Measurements from ENCODE around the gene PIP4K2C.

PIP4K2C gene

GRCh38 chr12:57616383-57617101, 25.6 kb downstream of the PIP4K2C start:
- no peak for TF ChIP-seq GATA2 (IDR thresholded peaks at IDR 0.05; ENCODE audit: low read depth, low read length)
- TF ChIP-seq GATA3 (IDR thresholded peaks at IDR 0.05; ENCODE audit: low read depth, low read length), result no peak

DNA sequence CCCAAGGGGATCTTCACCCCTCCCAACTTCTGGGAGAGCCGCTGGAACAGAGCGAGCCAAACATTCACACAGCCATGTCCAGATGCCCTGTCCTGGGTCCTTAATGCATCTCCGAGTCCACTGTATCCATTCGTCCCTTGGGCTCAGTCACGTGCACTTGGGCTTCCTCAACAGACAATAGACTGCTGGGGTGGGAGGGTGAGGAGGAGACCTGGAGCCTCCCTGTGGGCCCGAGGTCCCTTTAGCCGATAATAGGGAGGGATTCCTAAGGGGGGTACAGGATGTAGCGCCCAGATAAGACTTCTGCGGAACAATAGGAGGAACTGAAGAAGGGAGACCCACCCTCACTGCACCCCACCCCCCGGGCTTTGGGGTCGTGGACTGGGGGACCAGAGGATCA, 26.9 kb downstream of the PIP4K2C start:
- TF ChIP-seq GATA2 (IDR thresholded peaks at IDR 0.05; ENCODE audit: low read depth, low read length) (no peak), GATA3 (IDR thresholded peaks at IDR 0.05; ENCODE audit: low read depth, low read length) (no peak)

DNA sequence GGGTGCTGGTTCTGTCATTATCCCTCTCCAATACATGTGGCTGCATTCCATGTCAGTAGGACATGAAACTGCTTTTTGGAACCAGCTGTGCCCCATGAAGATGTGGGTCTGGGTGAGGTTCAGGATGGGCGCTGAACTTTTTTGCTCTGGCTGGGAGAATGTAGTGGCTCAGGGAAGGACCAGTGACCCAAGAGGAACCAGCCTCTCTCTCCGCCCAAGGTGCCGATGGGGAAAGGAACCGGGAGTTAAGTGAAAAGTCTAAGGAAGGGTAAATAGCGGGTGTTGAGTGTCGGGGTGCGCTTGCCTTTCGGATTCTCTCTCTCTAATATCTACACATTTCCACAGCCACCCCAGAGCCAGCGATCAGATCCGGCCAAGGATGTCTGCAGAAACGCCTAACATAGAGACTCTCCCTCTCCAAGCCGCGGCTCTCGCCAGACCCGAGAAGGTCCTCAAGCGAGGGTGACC, 28.0 kb downstream of the PIP4K2C start:
- no peak for TF ChIP-seq GATA2 (IDR thresholded peaks at IDR 0.05; ENCODE audit: low read depth, low read length)
- no peak for TF ChIP-seq GATA3 (IDR thresholded peaks at IDR 0.05; ENCODE audit: low read depth, low read length)

DNA sequence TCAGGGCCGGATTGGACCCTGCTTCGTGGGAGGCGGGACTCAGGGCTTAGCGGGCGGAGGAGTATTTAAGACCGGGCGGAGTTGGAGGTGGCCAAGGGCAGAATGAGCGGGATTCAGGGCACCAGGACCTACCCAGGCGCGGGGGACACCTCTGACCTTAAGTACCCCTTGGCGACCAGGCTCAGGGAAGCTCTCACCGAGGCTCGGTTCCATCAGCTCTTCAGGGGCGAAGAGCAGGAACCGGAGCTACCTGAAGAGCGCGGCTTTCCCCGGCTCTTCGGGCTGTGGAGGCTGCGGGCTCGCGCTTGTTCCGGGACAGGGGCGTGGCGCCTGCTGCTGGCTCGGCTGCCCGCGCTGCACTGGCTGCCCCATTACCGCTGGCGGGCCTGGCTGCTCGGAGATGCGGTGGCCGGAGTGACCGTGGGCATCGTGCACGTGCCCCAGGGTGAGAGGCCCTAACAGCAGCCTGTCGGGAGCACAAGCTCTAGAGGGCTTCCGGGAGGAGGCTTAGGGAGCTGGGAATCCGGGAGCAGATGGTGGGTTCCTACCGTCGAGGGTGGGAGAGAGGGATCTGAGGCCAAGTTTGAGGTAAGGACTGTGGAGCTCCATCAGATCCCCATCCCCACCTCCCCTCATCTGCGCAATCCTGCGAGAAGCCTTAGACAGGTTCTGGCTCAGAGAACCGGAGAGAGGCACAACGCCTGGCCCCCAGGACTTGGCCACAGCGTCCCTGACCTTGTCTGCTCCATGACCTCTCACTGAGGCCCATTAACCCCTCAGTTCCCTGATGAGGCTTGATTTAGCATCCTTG, 28.6 kb downstream of the PIP4K2C start:
- TF ChIP-seq GATA2 (IDR thresholded peaks at IDR 0.05; ENCODE audit: low read depth, low read length) (no peak), GATA3 (IDR thresholded peaks at IDR 0.05; ENCODE audit: low read depth, low read length) (no peak)

DNA sequence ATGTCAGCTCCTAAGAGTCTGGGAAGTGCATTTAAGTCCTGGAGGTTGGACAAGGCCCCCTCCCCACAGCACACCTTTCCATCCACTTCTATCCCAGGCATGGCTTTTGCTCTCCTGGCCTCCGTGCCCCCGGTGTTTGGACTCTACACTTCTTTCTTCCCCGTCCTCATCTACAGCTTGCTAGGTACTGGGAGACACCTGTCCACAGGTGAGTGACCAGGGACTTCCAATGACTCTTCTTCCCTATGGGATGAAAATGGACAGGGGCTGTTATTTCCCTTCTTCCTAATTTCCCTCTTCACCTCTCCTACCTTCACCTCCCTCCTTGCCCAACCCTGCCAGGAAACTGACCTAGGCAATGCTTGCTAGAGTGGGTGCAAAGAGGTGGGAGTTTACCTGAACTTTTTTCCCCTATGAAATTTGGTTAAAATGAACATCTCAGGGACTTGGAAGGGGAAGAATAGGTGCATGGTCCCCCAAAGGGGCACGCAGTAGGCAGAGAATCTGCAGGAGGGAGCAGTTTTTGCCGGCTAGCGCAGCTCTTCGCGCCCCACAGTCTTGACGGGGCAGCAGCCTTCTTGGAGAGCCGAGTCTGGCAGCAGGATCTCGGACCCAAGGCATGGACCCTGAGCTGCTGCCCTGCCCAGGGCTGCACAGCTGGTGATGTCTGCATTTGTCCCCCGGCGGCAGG, 29.4 kb downstream of the PIP4K2C start:
- no peak for TF ChIP-seq GATA2 (IDR thresholded peaks at IDR 0.05; ENCODE audit: low read depth, low read length)

- TF ChIP-seq GATA2 (IDR thresholded peaks at IDR 0.05; ENCODE audit: low read depth, low read length) (no peak), GATA3 (IDR thresholded peaks at IDR 0.05; ENCODE audit: low read depth, low read length) (no peak)
Measured at GRCh38 chr12:57620936-57621496, 30.0 kb downstream of the PIP4K2C start.

GRCh38 chr12:57621497-57622292, 30.7 kb downstream of the PIP4K2C start:
- TF ChIP-seq GATA2 (IDR thresholded peaks at IDR 0.05; ENCODE audit: low read depth, low read length) (no peak), GATA3 (IDR thresholded peaks at IDR 0.05; ENCODE audit: low read depth, low read length) (no peak)

GRCh38 chr12:57622293-57623245, 31.6 kb downstream of the PIP4K2C start:
- TF ChIP-seq GATA3 (IDR thresholded peaks at IDR 0.05; ENCODE audit: low read depth, low read length), result no peak
- TF ChIP-seq GATA2 (IDR thresholded peaks at IDR 0.05; ENCODE audit: low read depth, low read length), result no peak

DNA sequence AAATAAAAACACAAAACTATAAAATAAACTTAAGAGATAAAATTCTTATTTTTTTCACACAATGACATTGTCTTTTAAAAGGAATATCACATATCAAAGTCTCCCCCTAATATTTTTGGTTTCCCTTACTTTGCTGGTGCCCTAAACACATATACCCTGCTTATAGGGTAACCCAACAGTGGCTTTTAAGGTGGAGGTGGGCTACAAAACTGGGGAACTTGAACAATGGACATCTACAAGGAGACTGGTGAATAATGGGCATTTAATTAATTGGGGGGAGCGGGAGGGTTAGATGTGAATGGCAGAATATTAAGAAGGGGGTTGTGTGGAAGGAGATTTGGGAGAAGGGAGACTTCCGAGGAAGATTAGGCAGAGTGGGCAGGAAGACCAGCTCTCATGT, 32.4 kb downstream of the PIP4K2C start:
- TF ChIP-seq GATA3 (IDR thresholded peaks at IDR 0.05; ENCODE audit: low read depth, low read length) (no peak), GATA2 (IDR thresholded peaks at IDR 0.05; ENCODE audit: low read depth, low read length) (no peak)

- TF ChIP-seq GATA3 (IDR thresholded peaks at IDR 0.05; ENCODE audit: low read depth, low read length) (no peak), GATA2 (IDR thresholded peaks at IDR 0.05; ENCODE audit: low read depth, low read length) (no peak)
Measured at GRCh38 chr12:57623811-57624390, 32.9 kb downstream of the PIP4K2C start.

DNA sequence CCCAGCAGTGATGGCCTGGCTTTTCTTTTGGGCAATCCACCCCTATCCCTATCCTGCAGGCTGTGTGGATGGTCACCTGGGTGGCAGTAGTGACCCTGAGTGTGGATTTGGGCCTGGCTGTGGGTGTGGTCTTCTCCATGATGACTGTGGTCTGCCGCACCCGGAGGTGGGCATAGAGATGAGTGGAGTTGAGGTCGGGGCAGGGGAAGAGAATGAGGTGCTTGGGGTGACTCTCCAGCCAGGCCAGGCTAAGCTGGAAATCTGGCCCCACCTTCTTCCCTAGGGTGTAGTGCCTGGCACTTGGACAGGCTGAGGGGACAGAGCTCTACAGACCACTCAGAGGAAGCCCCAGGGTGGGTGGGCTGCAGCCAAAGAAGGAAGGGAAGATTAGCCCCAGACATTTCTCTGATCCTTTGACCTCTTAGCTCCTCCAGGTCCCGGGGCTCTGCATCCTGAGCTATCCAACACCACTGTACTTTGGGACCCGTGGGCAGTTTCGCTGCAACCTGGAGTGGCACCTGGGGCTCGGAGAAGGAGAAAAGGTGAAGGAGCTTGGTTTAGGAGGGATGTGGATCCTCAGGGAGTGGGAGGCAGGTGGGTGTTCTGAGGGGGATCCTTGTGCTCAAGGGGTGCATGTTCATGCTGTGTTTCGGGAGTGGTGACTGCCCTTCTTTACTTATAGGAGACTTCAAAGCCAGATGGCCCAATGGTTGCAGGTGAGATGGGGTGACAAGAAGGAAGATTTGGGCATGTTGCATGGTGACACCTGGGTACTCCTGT, 33.6 kb downstream of the PIP4K2C start:
- TF ChIP-seq GATA2 (IDR thresholded peaks at IDR 0.05; ENCODE audit: low read depth, low read length) (no peak), GATA3 (IDR thresholded peaks at IDR 0.05; ENCODE audit: low read depth, low read length) (no peak)

Data from SH-SY5Y (cell line).